Tibial nerve (tissue), 4 donors: Measurements from ENCODE around the gene MLXIP. TPM values are rescaled to one million over a fixed set of nuclear protein-coding genes. Genes with fewer than 3 reads are reported as not detected.

ENCODE experiments used
- DNase-seq, 2 donors: peaks; one replicate each; pipeline ENCODE4 v3.0.0-alpha.2; 2019; ENCODE audit warnings: low spot score in 2 of 2
- H3K27ac ChIP-seq, 4 donors: fragments of 200-600 bp; sonication (generic) in 3 of 4; one replicate each; pipeline ENCODE4 v1.5.1; 2017 to 2019; ENCODE audit warnings: mild to moderate bottlenecking in 1 of 4
- H3K27me3 ChIP-seq, 2 donors: fragments of 200-600 bp; sonication (generic) in 1 of 2; one replicate each; pipeline versions ENCODE4 v1.5.1 to v1.6.0; 2017 to 2019
- H3K36me3 ChIP-seq, 3 donors: fragments of 200-600 bp; sonication (generic); one replicate each; pipeline ENCODE4 v1.5.1; 2018 to 2019
- H3K4me1 ChIP-seq, 4 donors: fragments of 200-600 bp; sonication (generic) in 3 of 4; one replicate each; pipeline ENCODE4 v1.5.1; 2017 to 2019
- H3K4me3 ChIP-seq, 4 donors: fragments of 200-600 bp; sonication (generic) in 3 of 4; one replicate each; pipeline ENCODE4 v1.5.1; 2017 to 2019; ENCODE audit warnings: mild to moderate bottlenecking in 1 of 4, moderate library complexity in 1 of 4
- H3K9me3 ChIP-seq, 4 donors: fragments of 200-600 bp; sonication (generic) in 3 of 4; one replicate each; pipeline ENCODE4 v1.5.1; 2017 to 2019
- CTCF ChIP-seq, 5 experiments: fragments of 200-600 bp in 3 of 5; fragments of 450-650 bp in 2 of 5; sonication (generic) in 3 of 5; IDR thresholded peaks; one replicate each; pipeline ENCODE4 v1.5.1; 2016 to 2019; ENCODE audit warnings: antibody characterized with exemption in 5 of 5, mild to moderate bottlenecking in 3 of 5, moderate library complexity in 2 of 5
- EP300 ChIP-seq, 2 donors: sonication (generic); formaldehyde crosslinking; IDR thresholded peaks; one replicate each; pipeline ENCODE4 v1.6.1; 2017; ENCODE audit warnings: antibody characterized with exemption in 2 of 2, mild to moderate bottlenecking in 1 of 2
- POLR2A ChIP-seq, 2 donors: fragments of 450-650 bp; IDR thresholded peaks; one replicate each; pipeline ENCODE4 v1.6.1; 2017; ENCODE audit warnings: antibody characterized with exemption in 2 of 2, mild to moderate bottlenecking in 2 of 2, moderate library complexity in 2 of 2
- WGBS, 2 donors: methylation state at CpG; one replicate each; pipeline ENCODE4 v1.1.5; 2018; 5-methylcytosine and 5-hydroxymethylcytosine counted together
- total RNA-seq, 4 donors: library from RNA; depleted of rRNA; stranded (reverse); fragments of >200 nt; gene quantifications; one replicate each; pipeline ENCODE4 v1.1.0, GENCODE V29; 2016

MLXIP gene
- total RNA-seq, 4 donors from 2014 or later, result 22.1 to 57.0 (median 27.1) TPM

GRCh38 chr12:122137229-122137628 lies 58.7 kb downstream of the MLXIP start:
- 58 to 69% methylated on average over 9 to 10 of the region's 10 CpGs for WGBS, 2 donors
- Histone ChIP-seq H3K9me3 (no peaks in the 10 kb centered on the region), H3K36me3 (peaks cover 0 to 98% (median 25%) of the 10 kb centered on the region in 3 donors), H3K4me3 (no peak overlapping the region), H3K27ac (no peak overlapping the region), H3K27me3 (no peaks in the 10 kb centered on the region), H3K4me1 (no peaks in the 10 kb centered on the region)
- no peak for DNase-seq
- TF ChIP-seq POLR2A (IDR thresholded peaks at IDR 0.05), result no peak
- no peak for TF ChIP-seq EP300 (IDR thresholded peaks at IDR 0.05)
- TF ChIP-seq CTCF (IDR thresholded peaks at IDR 0.05), result no peak

- Histone ChIP-seq H3K9me3 (no peaks in the 10 kb centered on the region), H3K27me3 (no peaks in the 10 kb centered on the region), H3K4me3 (no peak overlapping the region), H3K4me1 (no peaks in the 10 kb centered on the region), H3K27ac (no peak overlapping the region), H3K36me3 (peaks cover 0 to 98% (median 29%) of the 10 kb centered on the region in 3 donors)
- 58 to 83% methylated on average over 10 of the region's 11 CpGs for WGBS, 2 donors
- no peak for DNase-seq
- TF ChIP-seq CTCF (IDR thresholded peaks at IDR 0.05), result no peak
- no peak for TF ChIP-seq POLR2A (IDR thresholded peaks at IDR 0.05)
- TF ChIP-seq EP300 (IDR thresholded peaks at IDR 0.05), result no peak
Measured at GRCh38 chr12:122137681-122138080, 59.1 kb downstream of the MLXIP start.

- TF ChIP-seq CTCF (IDR thresholded peaks at IDR 0.05) (no peak), EP300 (IDR thresholded peaks at IDR 0.05) (no peak), POLR2A (IDR thresholded peaks at IDR 0.05) (no peak)
- no peak for DNase-seq
- 70 to 84% methylated on average over 10 of the region's 11 CpGs for WGBS, 2 donors
Measured at GRCh38 chr12:122138181-122138580, 59.6 kb downstream of the MLXIP start.

GRCh38 chr12:122138616-122139015 lies 60.1 kb downstream of the MLXIP start:
- Histone ChIP-seq H3K9me3 (no peaks in the 10 kb centered on the region), H3K27ac (no peak overlapping the region), H3K27me3 (no peaks in the 10 kb centered on the region), H3K4me1 (no peaks in the 10 kb centered on the region), H3K4me3 (no peak overlapping the region), H3K36me3 (peaks cover 0 to 98% (median 29%) of the 10 kb centered on the region in 3 donors)
- TF ChIP-seq POLR2A (IDR thresholded peaks at IDR 0.05), result no peak
- no peak for TF ChIP-seq EP300 (IDR thresholded peaks at IDR 0.05)
- no peak for TF ChIP-seq CTCF (IDR thresholded peaks at IDR 0.05)
- 85 to 87% methylated on average over 11 of the region's 11 CpGs for WGBS, 2 donors
- DNase-seq, result no peak

More at GRCh38 chr12:122138181-122138580, 59.6 kb downstream of the MLXIP start:
- Histone ChIP-seq H3K36me3 (peaks cover 0 to 98% (median 29%) of the 10 kb centered on the region in 3 donors), H3K4me1 (no peaks in the 10 kb centered on the region), H3K9me3 (no peaks in the 10 kb centered on the region), H3K4me3 (no peak overlapping the region), H3K27ac (no peak overlapping the region), H3K27me3 (no peaks in the 10 kb centered on the region)

- Histone ChIP-seq H3K36me3 (peaks cover 0 to 98% (median 29%) of the 10 kb centered on the region in 3 donors), H3K4me3 (no peak overlapping the region), H3K27me3 (no peaks in the 10 kb centered on the region), H3K9me3 (no peaks in the 10 kb centered on the region), H3K27ac (no peak overlapping the region), H3K4me1 (no peaks in the 10 kb centered on the region)
- WGBS, 2 donors, result 90% methylated on average over 13 to 15 of the region's 15 CpGs
- no peak for DNase-seq
- no peak for TF ChIP-seq EP300 (IDR thresholded peaks at IDR 0.05)
- no peak for TF ChIP-seq CTCF (IDR thresholded peaks at IDR 0.05)
- TF ChIP-seq POLR2A (IDR thresholded peaks at IDR 0.05), result no peak
Measured at GRCh38 chr12:122139266-122139665, 60.7 kb downstream of the MLXIP start.
